ENCODE measurements around the gene RAB6B.
A peak's percentile ranks its signal among the peaks of the same experiment; 100 is the strongest.

RAB6B gene

DNA sequence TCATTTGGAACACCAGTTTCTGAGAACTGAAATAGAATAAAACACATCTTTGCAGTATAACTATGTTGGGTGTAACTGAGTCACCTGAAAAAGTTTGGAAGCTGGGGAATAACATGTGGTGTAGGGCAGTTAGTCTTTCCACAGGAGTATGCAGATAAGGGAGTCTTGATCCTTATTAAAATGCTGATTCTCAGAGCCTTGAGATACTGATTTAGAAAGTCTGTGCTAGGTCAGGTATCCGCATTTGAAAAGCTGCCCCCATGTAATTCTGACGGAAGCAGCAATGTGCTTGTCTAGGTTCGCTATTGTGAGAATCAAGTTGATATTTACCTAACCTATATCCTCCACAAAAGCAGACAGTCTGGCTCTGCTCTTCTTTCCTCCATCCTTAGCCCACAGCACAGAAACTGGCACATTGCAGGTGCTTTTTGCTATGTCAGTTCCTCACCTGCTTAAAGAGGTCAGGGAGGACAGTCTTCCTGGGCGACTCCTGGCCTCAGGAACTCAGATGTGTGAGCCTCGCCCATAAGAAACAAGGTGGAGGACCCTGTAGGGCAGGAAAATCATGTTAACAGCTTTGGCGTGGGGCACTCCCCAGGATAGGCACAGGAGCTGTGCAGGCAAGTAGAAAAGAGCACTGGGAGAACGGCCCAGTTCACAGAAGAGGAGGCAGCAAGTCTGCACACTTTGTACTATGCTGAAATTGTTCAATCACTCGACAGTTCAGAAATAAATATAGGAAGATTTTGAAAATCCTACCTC is 117.7 kb downstream of the RAB6B start:
- H3K4me3 ChIP-seq (ENCODE audit: low read depth, low read length) = no peak overlapping the region
- TF ChIP-seq, protein P1, sequence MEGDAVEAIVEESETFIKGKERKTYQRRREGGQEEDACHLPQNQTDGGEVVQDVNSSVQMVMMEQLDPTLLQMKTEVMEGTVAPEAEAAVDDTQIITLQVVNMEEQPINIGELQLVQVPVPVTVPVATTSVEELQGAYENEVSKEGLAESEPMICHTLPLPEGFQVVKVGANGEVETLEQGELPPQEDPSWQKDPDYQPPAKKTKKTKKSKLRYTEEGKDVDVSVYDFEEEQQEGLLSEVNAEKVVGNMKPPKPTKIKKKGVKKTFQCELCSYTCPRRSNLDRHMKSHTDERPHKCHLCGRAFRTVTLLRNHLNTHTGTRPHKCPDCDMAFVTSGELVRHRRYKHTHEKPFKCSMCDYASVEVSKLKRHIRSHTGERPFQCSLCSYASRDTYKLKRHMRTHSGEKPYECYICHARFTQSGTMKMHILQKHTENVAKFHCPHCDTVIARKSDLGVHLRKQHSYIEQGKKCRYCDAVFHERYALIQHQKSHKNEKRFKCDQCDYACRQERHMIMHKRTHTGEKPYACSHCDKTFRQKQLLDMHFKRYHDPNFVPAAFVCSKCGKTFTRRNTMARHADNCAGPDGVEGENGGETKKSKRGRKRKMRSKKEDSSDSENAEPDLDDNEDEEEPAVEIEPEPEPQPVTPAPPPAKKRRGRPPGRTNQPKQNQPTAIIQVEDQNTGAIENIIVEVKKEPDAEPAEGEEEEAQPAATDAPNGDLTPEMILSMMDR (conservative IDR thresholded peaks at IDR 0.05; ENCODE audit: low read depth, low read length) = no peak
- DNase-seq (ENCODE audit: low read depth) = no peak

DNA sequence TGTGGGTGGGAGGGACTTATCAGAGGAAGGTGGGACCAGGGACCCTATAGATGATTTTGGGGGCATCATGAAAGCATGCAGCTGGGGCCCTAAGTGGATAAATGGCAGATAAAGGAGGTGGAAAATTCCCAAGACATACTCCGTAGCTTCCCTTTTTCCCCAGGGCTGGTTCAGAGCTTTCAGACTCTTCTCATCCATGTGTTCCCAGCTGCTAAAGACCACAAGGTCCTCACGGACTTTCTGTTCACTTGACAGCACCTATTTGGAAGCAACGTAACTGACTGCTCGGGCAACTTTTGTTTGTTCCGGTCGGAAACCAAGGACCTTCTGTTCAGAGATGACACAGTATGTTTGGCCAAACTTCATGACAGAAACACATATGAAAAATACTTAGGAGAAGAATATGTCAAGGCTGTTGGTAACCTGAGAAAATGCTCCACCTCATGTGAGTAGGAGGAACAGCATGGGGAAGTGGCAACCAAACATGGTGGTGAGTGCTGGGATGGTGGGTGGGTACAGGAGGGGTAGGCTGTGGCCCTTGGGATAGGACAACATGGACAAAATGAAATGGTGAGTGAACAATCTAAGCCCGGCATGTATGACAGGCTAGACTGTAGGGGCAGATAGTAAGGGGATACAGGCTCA is 118.8 kb downstream of the RAB6B start:
- H3K4me3 ChIP-seq (ENCODE audit: low read depth, low read length) = no peak overlapping the region
- TF ChIP-seq, protein P1 (conservative IDR thresholded peaks at IDR 0.05; ENCODE audit: low read depth, low read length) = no peak
- peak; percentile 4 for DNase-seq (ENCODE audit: low read depth)

DNA sequence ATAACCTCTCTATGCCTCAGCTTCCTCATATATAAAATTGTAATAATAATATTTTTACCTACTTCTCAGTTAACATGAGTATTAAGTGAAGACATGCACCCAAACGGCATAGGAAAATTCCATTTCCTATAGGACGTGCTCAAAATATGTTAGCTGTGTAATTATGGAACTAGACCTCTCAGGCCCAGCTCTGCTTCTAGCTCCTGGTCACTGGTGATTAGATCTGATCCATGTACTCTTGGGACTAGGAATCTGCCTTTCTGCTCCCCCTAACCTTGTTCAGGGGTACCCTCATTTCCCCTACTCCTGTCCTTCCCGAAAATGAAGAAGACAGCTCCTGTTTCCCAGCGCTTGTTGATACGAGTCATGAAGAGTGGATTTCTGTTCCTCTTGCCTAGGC is 119.8 kb downstream of the RAB6B start:
- DNase-seq (ENCODE audit: low read depth) = no peak
- H3K4me3 ChIP-seq (ENCODE audit: low read depth, low read length) = no peak overlapping the region
- TF ChIP-seq, protein P1 (conservative IDR thresholded peaks at IDR 0.05; ENCODE audit: low read depth, low read length) = no peak

DNA sequence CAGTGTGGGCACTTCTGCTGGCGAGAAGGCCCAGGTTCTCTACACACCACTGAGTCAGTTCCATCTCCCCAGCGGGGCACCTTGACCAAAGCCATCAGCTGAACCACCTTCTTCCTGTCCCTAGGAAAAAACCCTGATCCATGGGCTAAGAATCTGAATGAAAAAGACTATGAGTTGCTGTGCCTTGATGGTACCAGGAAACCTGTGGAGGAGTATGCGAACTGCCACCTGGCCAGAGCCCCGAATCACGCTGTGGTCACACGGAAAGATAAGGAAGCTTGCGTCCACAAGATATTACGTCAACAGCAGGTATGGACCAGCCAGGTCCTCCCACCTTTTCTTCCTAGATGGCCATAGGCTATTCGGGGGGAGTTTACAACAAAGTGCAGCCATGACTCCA is 120.4 kb downstream of the RAB6B start:
- DNase-seq (ENCODE audit: low read depth) = no peak
- TF ChIP-seq, protein P1 (conservative IDR thresholded peaks at IDR 0.05; ENCODE audit: low read depth, low read length) = no peak
- H3K4me3 ChIP-seq (ENCODE audit: low read depth, low read length) = no peak overlapping the region
